Measurements from ENCODE around the gene BMP5.

GRCh38 chr6:55841341-55841740, 34.0 kb downstream of the BMP5 start:
- no peak for TF ChIP-seq CTCF (IDR thresholded peaks at IDR 0.05; ENCODE audit: low read depth, low read length)
- no peak for TF ChIP-seq EZH2phosphoT487 (IDR thresholded peaks at IDR 0.05; ENCODE audit: low read depth)
